ENCODE data around the gene MET. TPM values are rescaled to one million over a fixed set of nuclear protein-coding genes. Genes with fewer than 3 reads are reported as not detected.

Gene MET
- total and polyA plus RNA-seq, 2 donors (not counting 1 experiment from before 2014, with no cell fraction given) = 33.4 to 44.4 TPM

DNA sequence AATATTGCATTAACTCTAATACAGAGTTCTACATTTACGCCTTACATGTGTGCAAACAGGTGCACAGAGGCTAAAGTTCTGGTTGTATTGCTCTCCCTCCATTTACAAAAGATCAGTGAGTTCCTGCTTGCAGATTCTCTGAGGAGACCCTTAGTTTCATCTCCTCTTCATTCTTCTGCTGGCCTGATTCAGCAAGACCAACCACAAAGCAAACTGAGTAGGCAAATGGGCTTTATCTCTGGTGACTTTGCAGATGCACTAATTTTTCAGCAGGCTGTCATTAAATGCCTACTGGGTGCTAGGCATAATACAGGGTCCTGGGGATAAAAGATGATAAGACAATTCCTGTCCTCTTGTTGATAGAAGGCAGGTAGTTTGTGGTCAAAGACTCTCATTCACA is 56.4 kb downstream of the MET start:
- DNase-seq (ENCODE audit: low read depth in 2 of 2) = no peak
- no peaks in the 10 kb centered on the region for H3K79me2 ChIP-seq (ENCODE audit: control insufficient read depth, insufficient read depth, low read length)
- no peak overlapping the region for H3K9ac ChIP-seq (ENCODE audit: insufficient read depth, low read length)
- no peaks in the 10 kb centered on the region for H4K20me1 ChIP-seq (ENCODE audit: control insufficient read depth, extremely low read depth, insufficient read depth, low read length)
- no peaks in the 10 kb centered on the region for H3K27me3 ChIP-seq (ENCODE audit: control insufficient read depth, insufficient read depth, low read length)
- no peak overlapping the region for H3K4me3 ChIP-seq (replicated peaks in 1 of 4; ENCODE audit: control extremely low read depth in 1 of 4, insufficient read depth in 1 of 4, low read depth in 3 of 4, low read length in 4 of 4)
- H3K4me2 ChIP-seq (ENCODE audit: extremely low read depth, insufficient read depth, low read length) = no peak overlapping the region
- TF ChIP-seq EZH2 (IDR thresholded peaks at IDR 0.05; ENCODE audit: low read length, missing control alignments) = no peak
- no peak for TF ChIP-seq CTCF (conservative IDR thresholded peaks at IDR 0.05 in 1 of 2, IDR thresholded peaks at IDR 0.05 in 1 of 2; ENCODE audit: low read depth in 1 of 2, low read length in 2 of 2)
- H2AFZ ChIP-seq (ENCODE audit: low read length) = no peak overlapping the region
- H3K9me3 ChIP-seq (ENCODE audit: control insufficient read depth, insufficient read depth, low read depth, low read length) = no peaks in the 10 kb centered on the region
- no peaks in the 10 kb centered on the region for H3K4me1 ChIP-seq (ENCODE audit: control insufficient read depth, extremely low read depth, insufficient read depth, low read length)
- H3K36me3 ChIP-seq (ENCODE audit: control insufficient read depth, insufficient read depth, low read length) = no peaks in the 10 kb centered on the region
- no peak overlapping the region for H3K27ac ChIP-seq (ENCODE audit: insufficient read depth, low read length)

- TF ChIP-seq EZH2 (IDR thresholded peaks at IDR 0.05; ENCODE audit: low read length, missing control alignments) = no peak
These were observed 58.4 kb downstream of the MET start for GRCh38 chr7:116730097-116731022.

DNA sequence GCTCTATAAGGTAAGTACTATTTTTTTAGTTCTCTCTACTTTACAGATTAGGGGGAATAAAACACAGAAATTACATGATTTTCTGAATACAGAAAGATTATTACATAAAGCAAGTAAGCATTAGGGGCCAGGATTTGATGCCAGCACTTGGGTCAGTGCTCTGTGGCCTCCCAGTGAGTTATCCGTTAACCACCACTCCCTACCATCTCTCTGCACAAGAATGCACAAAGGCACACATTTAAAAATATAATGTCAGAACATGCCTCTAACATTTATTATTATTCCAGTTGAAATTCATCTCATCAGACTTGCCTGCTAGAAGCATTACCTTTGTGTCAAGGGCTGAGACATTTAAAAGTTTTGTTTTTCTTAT is 59.0 kb downstream of the MET start:
- no peak overlapping the region for H3K4me3 ChIP-seq (replicated peaks in 1 of 4; ENCODE audit: control extremely low read depth in 1 of 4, insufficient read depth in 1 of 4, low read depth in 3 of 4, low read length in 4 of 4)
- H3K9ac ChIP-seq (ENCODE audit: insufficient read depth, low read length) = no peak overlapping the region
- H3K9me3 ChIP-seq (ENCODE audit: control insufficient read depth, insufficient read depth, low read depth, low read length) = no peaks in the 10 kb centered on the region
- no peak overlapping the region for H3K4me2 ChIP-seq (ENCODE audit: extremely low read depth, insufficient read depth, low read length)
- no peak for DNase-seq (ENCODE audit: low read depth in 2 of 2)
- H3K79me2 ChIP-seq (ENCODE audit: control insufficient read depth, insufficient read depth, low read length) = no peaks in the 10 kb centered on the region
- H4K20me1 ChIP-seq (ENCODE audit: control insufficient read depth, extremely low read depth, insufficient read depth, low read length) = no peaks in the 10 kb centered on the region
- H2AFZ ChIP-seq (ENCODE audit: low read length) = no peak overlapping the region
- H3K4me1 ChIP-seq (ENCODE audit: control insufficient read depth, extremely low read depth, insufficient read depth, low read length) = no peaks in the 10 kb centered on the region
- TF ChIP-seq EZH2 (IDR thresholded peaks at IDR 0.05; ENCODE audit: low read length, missing control alignments) (no peak), CTCF (conservative IDR thresholded peaks at IDR 0.05 in 1 of 2, IDR thresholded peaks at IDR 0.05 in 1 of 2; ENCODE audit: low read depth in 1 of 2, low read length in 2 of 2) (no peak)
- H3K36me3 ChIP-seq (ENCODE audit: control insufficient read depth, insufficient read depth, low read length) = no peaks in the 10 kb centered on the region
- no peaks in the 10 kb centered on the region for H3K27me3 ChIP-seq (ENCODE audit: control insufficient read depth, insufficient read depth, low read length)
- no peak overlapping the region for H3K27ac ChIP-seq (ENCODE audit: insufficient read depth, low read length)

More at GRCh38 chr7:116730097-116731022, 58.4 kb downstream of the MET start:
- Histone ChIP-seq H3K36me3 (ENCODE audit: control insufficient read depth, insufficient read depth, low read length) (no peaks in the 10 kb centered on the region), H3K27ac (ENCODE audit: insufficient read depth, low read length) (no peak overlapping the region), H3K27me3 (ENCODE audit: control insufficient read depth, insufficient read depth, low read length) (no peaks in the 10 kb centered on the region), H4K20me1 (ENCODE audit: control insufficient read depth, extremely low read depth, insufficient read depth, low read length) (no peaks in the 10 kb centered on the region), H3K4me2 (ENCODE audit: extremely low read depth, insufficient read depth, low read length) (no peak overlapping the region), H3K4me1 (ENCODE audit: control insufficient read depth, extremely low read depth, insufficient read depth, low read length) (no peaks in the 10 kb centered on the region), H3K79me2 (ENCODE audit: control insufficient read depth, insufficient read depth, low read length) (no peaks in the 10 kb centered on the region), H2AFZ (ENCODE audit: low read length) (no peak overlapping the region), H3K9me3 (ENCODE audit: control insufficient read depth, insufficient read depth, low read depth, low read length) (no peaks in the 10 kb centered on the region), H3K4me3 (replicated peaks in 1 of 4; ENCODE audit: control extremely low read depth in 1 of 4, insufficient read depth in 1 of 4, low read depth in 3 of 4, low read length in 4 of 4) (no peak overlapping the region), H3K9ac (ENCODE audit: insufficient read depth, low read length) (no peak overlapping the region)
- DNase-seq (ENCODE audit: low read depth in 2 of 2) = no peak

Data from fibroblast of lung (primary cell).